Adrenal gland (tissue), 5 donors: Measurements from ENCODE around the gene CALCR.

ENCODE experiments used
- POLR2A ChIP-seq, 2 donors: fragments of 450-650 bp; IDR thresholded peaks; one replicate each; pipeline ENCODE4 v1.6.1; 2017; ENCODE audit warnings: antibody characterized with exemption in 2 of 2, mild to moderate bottlenecking in 2 of 2, moderate library complexity in 1 of 2
- TF ChIP-seq, protein P1 (sequence below), 6 experiments: fragments of 450-650 bp in 4 of 6; fragments of 200-600 bp in 2 of 6; sonication (generic) in 1 of 6; IDR thresholded peaks; 1 replicate in 5 of 6; 2 replicates in 1 of 6; pipeline versions ENCODE4 v1.5.1 to v1.8.0; 2016 to 2021; ENCODE audit warnings: antibody characterized with exemption in 6 of 6, mild to moderate bottlenecking in 2 of 6, moderate library complexity in 1 of 6
- donor health status: DM: no; HTN: no; CAD: no.

- TF ChIP-seq, protein P1, sequence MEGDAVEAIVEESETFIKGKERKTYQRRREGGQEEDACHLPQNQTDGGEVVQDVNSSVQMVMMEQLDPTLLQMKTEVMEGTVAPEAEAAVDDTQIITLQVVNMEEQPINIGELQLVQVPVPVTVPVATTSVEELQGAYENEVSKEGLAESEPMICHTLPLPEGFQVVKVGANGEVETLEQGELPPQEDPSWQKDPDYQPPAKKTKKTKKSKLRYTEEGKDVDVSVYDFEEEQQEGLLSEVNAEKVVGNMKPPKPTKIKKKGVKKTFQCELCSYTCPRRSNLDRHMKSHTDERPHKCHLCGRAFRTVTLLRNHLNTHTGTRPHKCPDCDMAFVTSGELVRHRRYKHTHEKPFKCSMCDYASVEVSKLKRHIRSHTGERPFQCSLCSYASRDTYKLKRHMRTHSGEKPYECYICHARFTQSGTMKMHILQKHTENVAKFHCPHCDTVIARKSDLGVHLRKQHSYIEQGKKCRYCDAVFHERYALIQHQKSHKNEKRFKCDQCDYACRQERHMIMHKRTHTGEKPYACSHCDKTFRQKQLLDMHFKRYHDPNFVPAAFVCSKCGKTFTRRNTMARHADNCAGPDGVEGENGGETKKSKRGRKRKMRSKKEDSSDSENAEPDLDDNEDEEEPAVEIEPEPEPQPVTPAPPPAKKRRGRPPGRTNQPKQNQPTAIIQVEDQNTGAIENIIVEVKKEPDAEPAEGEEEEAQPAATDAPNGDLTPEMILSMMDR (IDR thresholded peaks at IDR 0.05): no peak
- no peak for TF ChIP-seq POLR2A (IDR thresholded peaks at IDR 0.05)
Observed at GRCh38 chr7:93432130-93432529, 142.4 kb downstream of the CALCR start.
